SK-N-SH (cell line): Measurements from ENCODE around the gene PROSER3. TPM values are rescaled to one million over a fixed set of nuclear protein-coding genes. Genes with fewer than 3 reads are reported as not detected.

Experiments
- CTCF ChIA-PET: fragments of 300-600, 350-600 bp; formaldehyde crosslinking; extraction: SDS; loops from one replicate; lab custom pipeline; 2021; lab: Yijun Ruan, JAX
- POLR2A ChIA-PET: fragments of 350-600 bp; sonication (Branson Sonifier 250); formaldehyde crosslinking; extraction: SDS; loops from one replicate; lab custom pipeline; 2020; ENCODE audit warnings: antibody characterized with exemption, inconsistent platforms; lab: Yijun Ruan, JAX
- DNase-seq: peaks from one replicate; pipeline ENCODE4 v3.0.0; 2012
- H2AFZ ChIP-seq: fragments of 200-600 bp; sonication (generic); 2 replicates; pipeline ENCODE4 v1.8.1; 2016; ENCODE audit warnings: antibody characterized with exemption, mild to moderate bottlenecking, low read depth
- H3F3A ChIP-seq: fragments of 200-600 bp; sonication (generic); replicated peaks from 2 replicates; pipeline ENCODE3; 2016; ENCODE audit warnings: antibody characterized with exemption, mild to moderate bottlenecking; ENCODE audit not compliant: insufficient read depth
- H3K27ac ChIP-seq, 2 experiments: fragments of 200-500 bp in 1 of 2; fragments of 200-600 bp in 1 of 2; sonication (Bioruptor generic) in 1 of 2; sonication (generic), shearing (Covaris generic) in 1 of 2; 2 replicates each; pipeline versions ENCODE4 v1.5.1 to v1.6.1; 2014 to 2016; ENCODE audit warnings: low read depth in 2 of 2, inconsistent platforms in 1 of 2, low read length in 1 of 2, mild to moderate bottlenecking in 1 of 2, mixed read lengths in 1 of 2
- H3K27me3 ChIP-seq: fragments of 200-600 bp; sonication (generic), shearing (Covaris generic); 2 replicates; pipeline ENCODE4 v1.6.1; 2016; ENCODE audit warnings: mixed run types; ENCODE audit not compliant: insufficient read depth
- H3K36me3 ChIP-seq, 2 experiments: fragments of 200-500 bp in 1 of 2; fragments of 200-600 bp in 1 of 2; sonication (Bioruptor generic) in 1 of 2; sonication (generic) in 1 of 2; replicated peaks in 1 of 2; 2 replicates each; pipeline versions ENCODE3 to v1.5.1; 2014 to 2016; ENCODE audit warnings: low read length in 1 of 2, mild to moderate bottlenecking in 1 of 2; ENCODE audit not compliant: insufficient read depth in 2 of 2, control insufficient read depth in 1 of 2
- H3K4me1 ChIP-seq, 2 experiments: fragments of 200-500 bp in 1 of 2; fragments of 200-600 bp in 1 of 2; sonication (Bioruptor generic) in 1 of 2; sonication (generic), shearing (Covaris generic) in 1 of 2; 2 replicates each; pipeline versions ENCODE4 v1.5.1 to v1.6.1; 2014 to 2016; ENCODE audit warnings: low read depth in 1 of 2, low read length in 1 of 2, mixed run types in 1 of 2; ENCODE audit not compliant: insufficient read depth in 2 of 2, control insufficient read depth in 1 of 2
- H3K4me2 ChIP-seq: fragments of 200-600 bp; sonication (generic), shearing (Covaris generic); 2 replicates; pipeline ENCODE4 v1.6.1; 2017; ENCODE audit warnings: mixed run types
- H3K4me3 ChIP-seq, 2 experiments: fragments of 200-500 bp in 1 of 2; fragments of 200-600 bp in 1 of 2; sonication (Bioruptor generic) in 1 of 2; sonication (generic), shearing (Covaris generic) in 1 of 2; 2 replicates each; pipeline versions ENCODE4 v1.5.1 to v1.8.1; 2014 to 2016; ENCODE audit warnings: low read depth in 2 of 2, inconsistent platforms in 1 of 2, low read length in 1 of 2, mild to moderate bottlenecking in 1 of 2, mixed read lengths in 1 of 2, moderate library complexity in 1 of 2
- H3K79me2 ChIP-seq: fragments of 200-600 bp; sonication (generic); 2 replicates; pipeline ENCODE4 v1.8.1; 2017; ENCODE audit warnings: mild to moderate bottlenecking; ENCODE audit not compliant: insufficient read depth
- H3K9ac ChIP-seq: fragments of 200-600 bp; sonication (generic); 2 replicates; pipeline ENCODE4 v1.6.1; 2017; ENCODE audit warnings: mixed run types
- H3K9me2 ChIP-seq: fragments of 200-600 bp; sonication (generic); 2 replicates; pipeline ENCODE4 v1.6.1; 2017; ENCODE audit warnings: mixed run types
- H3K9me3 ChIP-seq: fragments of 200-600 bp; sonication (generic); 2 replicates; pipeline ENCODE4 v1.6.1; 2017; ENCODE audit warnings: mixed run types, mild to moderate bottlenecking, moderate library complexity
- H4K20me1 ChIP-seq: fragments of 200-600 bp; sonication (generic); 2 replicates; pipeline ENCODE4 v1.6.1; 2017; ENCODE audit warnings: mild to moderate bottlenecking, mixed run types; ENCODE audit not compliant: insufficient read depth
- ELF1 ChIP-seq: IDR thresholded peaks from 2 replicates; pipeline ENCODE4 v1.4.0; 2012
- FOSL2 ChIP-seq: IDR thresholded peaks from 2 replicates; pipeline ENCODE4 v1.4.0; 2012; ENCODE audit warnings: low read depth, mild to moderate bottlenecking, moderate library complexity, borderline replicate concordance
- FOXM1 ChIP-seq: IDR thresholded peaks from 2 replicates; pipeline ENCODE4 v1.4.0; 2012; ENCODE audit warnings: low read depth, mild to moderate bottlenecking
- GABPA ChIP-seq: IDR thresholded peaks from 2 replicates; pipeline ENCODE4 v1.4.0; 2012; ENCODE audit warnings: low read depth, mild to moderate bottlenecking
- GATA2 ChIP-seq: sonication (generic); formaldehyde crosslinking; IDR thresholded peaks from 2 replicates; pipeline ENCODE4 v1.5.0; 2020; ENCODE audit warnings: mild to moderate bottlenecking, missing genetic modification reagents
- JUND ChIP-seq: IDR thresholded peaks from 2 replicates; pipeline ENCODE4 v1.4.0; 2012
- MEF2A ChIP-seq: IDR thresholded peaks from 2 replicates; pipeline ENCODE4 v1.4.0; 2012; ENCODE audit warnings: low read depth, borderline replicate concordance
- MXI1 ChIP-seq: IDR thresholded peaks from 2 replicates; pipeline ENCODE4 v1.6.1; 2012; ENCODE audit warnings: mild to moderate bottlenecking, low read depth, low read length, improper control_type of control experiment
- NFIC ChIP-seq: IDR thresholded peaks from 2 replicates; pipeline ENCODE4 v1.4.0; 2012; ENCODE audit warnings: borderline replicate concordance
- NRF1 ChIP-seq: IDR thresholded peaks from 2 replicates; pipeline ENCODE4 v1.6.1; 2012; ENCODE audit warnings: low read depth, mild to moderate bottlenecking, low read length
- PBX3 ChIP-seq: IDR thresholded peaks from 2 replicates; pipeline ENCODE4; 2012
- POLR2AphosphoS5 ChIP-seq: IDR thresholded peaks from 2 replicates; pipeline ENCODE4 v1.6.1; 2012; ENCODE audit warnings: low read depth, low read length
- RFX5 ChIP-seq: IDR thresholded peaks from 2 replicates; pipeline ENCODE4 v1.6.1; 2012; ENCODE audit warnings: mild to moderate bottlenecking, improper control_type of control experiment, low read length
- RXRA ChIP-seq: IDR thresholded peaks from 2 replicates; pipeline ENCODE4 v1.4.0; 2012; ENCODE audit warnings: low read depth, mild to moderate bottlenecking, borderline replicate concordance
- SIN3A ChIP-seq: IDR thresholded peaks from 2 replicates; pipeline ENCODE4 v1.6.1; 2012; ENCODE audit warnings: low read depth, mild to moderate bottlenecking, low read length, moderate library complexity, borderline replicate concordance
- TAF1 ChIP-seq: IDR thresholded peaks from 2 replicates; pipeline ENCODE4 v1.6.1; 2012; ENCODE audit warnings: low read depth, mild to moderate bottlenecking, low read length, moderate library complexity, borderline replicate concordance
- TEAD4 ChIP-seq: IDR thresholded peaks from 2 replicates; pipeline ENCODE4 v1.4.0; 2012; ENCODE audit warnings: mild to moderate bottlenecking, borderline replicate concordance; ENCODE audit not compliant: insufficient read depth
- USF2 ChIP-seq: fragments of 150-350 bp; IDR thresholded peaks from 2 replicates; pipeline ENCODE4 v1.6.1; 2017; ENCODE audit warnings: antibody characterized with exemption, low read length, low read depth, borderline replicate concordance
- ZBTB33 ChIP-seq: IDR thresholded peaks from 2 replicates; pipeline ENCODE4 v1.4.0; 2012; ENCODE audit warnings: low read depth, borderline replicate concordance
- WGBS: methylation state at CpG from one replicate; pipeline ENCODE4 v1.1.6; 2017; ENCODE audit warnings: low lambda C conversion rate; 5-methylcytosine and 5-hydroxymethylcytosine counted together
- polyA plus RNA-seq, 3 experiments: library from polyadenylated mRNA; depleted of rRNA; stranded (reverse); fragments of >200 nt; gene quantifications; 2 replicates each; pipeline ENCODE4 v1.2.3, GENCODE V29; 2012
- TF ChIP-seq, protein P1 (sequence below): IDR thresholded peaks from 2 replicates; pipeline ENCODE4 v1.4.0; 2012; ENCODE audit warnings: low read depth
- TF ChIP-seq, protein P2 (sequence below): fragments of 200-600 bp; sonication (generic); IDR thresholded peaks from 2 replicates; pipeline ENCODE4 v1.6.1; 2017; ENCODE audit warnings: antibody characterized with exemption, mild to moderate bottlenecking, moderate library complexity

PROSER3 gene
- polyA plus RNA-seq, 1 of the 3 experiments (the other 2 are of a cell fraction): 12.5 TPM

GRCh38 chr19:35740423-35741202, 17.4 kb upstream of the PROSER3 start (continued):
- TF ChIP-seq RXRA: no peak
- peak; percentile 77 for TF ChIP-seq POLR2AphosphoS5
- no peak for TF ChIP-seq FOSL2
- TF ChIP-seq, protein P1, sequence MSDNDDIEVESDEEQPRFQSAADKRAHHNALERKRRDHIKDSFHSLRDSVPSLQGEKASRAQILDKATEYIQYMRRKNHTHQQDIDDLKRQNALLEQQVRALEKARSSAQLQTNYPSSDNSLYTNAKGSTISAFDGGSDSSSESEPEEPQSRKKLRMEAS: peak; percentile 46
- no peak for TF ChIP-seq NFIC
- TF ChIP-seq, protein P2, sequence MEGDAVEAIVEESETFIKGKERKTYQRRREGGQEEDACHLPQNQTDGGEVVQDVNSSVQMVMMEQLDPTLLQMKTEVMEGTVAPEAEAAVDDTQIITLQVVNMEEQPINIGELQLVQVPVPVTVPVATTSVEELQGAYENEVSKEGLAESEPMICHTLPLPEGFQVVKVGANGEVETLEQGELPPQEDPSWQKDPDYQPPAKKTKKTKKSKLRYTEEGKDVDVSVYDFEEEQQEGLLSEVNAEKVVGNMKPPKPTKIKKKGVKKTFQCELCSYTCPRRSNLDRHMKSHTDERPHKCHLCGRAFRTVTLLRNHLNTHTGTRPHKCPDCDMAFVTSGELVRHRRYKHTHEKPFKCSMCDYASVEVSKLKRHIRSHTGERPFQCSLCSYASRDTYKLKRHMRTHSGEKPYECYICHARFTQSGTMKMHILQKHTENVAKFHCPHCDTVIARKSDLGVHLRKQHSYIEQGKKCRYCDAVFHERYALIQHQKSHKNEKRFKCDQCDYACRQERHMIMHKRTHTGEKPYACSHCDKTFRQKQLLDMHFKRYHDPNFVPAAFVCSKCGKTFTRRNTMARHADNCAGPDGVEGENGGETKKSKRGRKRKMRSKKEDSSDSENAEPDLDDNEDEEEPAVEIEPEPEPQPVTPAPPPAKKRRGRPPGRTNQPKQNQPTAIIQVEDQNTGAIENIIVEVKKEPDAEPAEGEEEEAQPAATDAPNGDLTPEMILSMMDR: peak; percentile 31; the same call in 1 of the 2 replicates
- peak; percentile 70; the same call in 1 of the 2 replicates for TF ChIP-seq SIN3A
- TF ChIP-seq JUND: no peak
- TF ChIP-seq ELF1: peak; percentile 55; the same call in 1 of the 2 replicates
- peak; percentile 78 for TF ChIP-seq MXI1
- TF ChIP-seq TAF1: no peak; the same call in 1 of the 2 replicates

GRCh38 chr19:35741203-35741515, 16.8 kb upstream of the PROSER3 start:
- Histone ChIP-seq H3K4me3 (peak overlapping the region; percentile 63 to 88), H3K27ac (peak overlapping the region; percentile 63 to 90; a peak in 3 of 4 replicates), H3K9me2 (no peaks in the 10 kb centered on the region), H4K20me1 (no peaks in the 10 kb centered on the region), H2AFZ (peak overlapping the region; percentile 95; the same call in 1 of the 2 replicates), H3F3A (peaks cover 12% of the 10 kb centered on the region), H3K36me3 (peaks cover 6 to 29% of the 10 kb centered on the region in 2 experiments), H3K4me1 (peaks cover 4 to 20% of the 10 kb centered on the region in 2 experiments; a peak in 2 of 4 replicates), H3K4me2 (peak overlapping the region; percentile 97), H3K27me3 (no peaks in the 10 kb centered on the region), H3K9ac (peak overlapping the region; percentile 49; the same call in 1 of the 2 replicates), H3K79me2 (peaks cover 6% of the 10 kb centered on the region), H3K9me3 (no peaks in the 10 kb centered on the region)
- no peak for TF ChIP-seq TEAD4
- no peak for TF ChIP-seq PBX3
- TF ChIP-seq GABPA: no peak
- no peak for TF ChIP-seq ZBTB33
- TF ChIP-seq NRF1: no peak
- TF ChIP-seq MEF2A: no peak
- no peak for TF ChIP-seq FOXM1
- TF ChIP-seq POLR2AphosphoS5: no peak
- no peak for TF ChIP-seq USF2
- TF ChIP-seq RFX5: no peak
- no peak for TF ChIP-seq SIN3A
- no peak for TF ChIP-seq FOSL2
- no peak for TF ChIP-seq JUND
- TF ChIP-seq GATA2 (CRISPR knock-in tag): no peak
- TF ChIP-seq, protein P2: no peak
- no peak for TF ChIP-seq MXI1
- ChIA-PET POLR2A (interaction anchor here (1.2 to 2.0 kb wide), 7 partner anchors 11 to 93 kb away, joined by 3 to 10 read pairs (median 4); partner anchors contain the start of genes COX6B1 and HSPB6), CTCF (interaction anchor here (0.6 to 1.6 kb wide), 6 partner anchors 19 to 697 kb away, joined by 3 to 7 read pairs (median 4); partner anchors contain the start of gene COX6B1)
- no peak for DNase-seq
- WGBS: 19% methylated on average over 11 of the region's 12 CpGs
